SH-SY5Y (cell line): ENCODE results near the gene WNK2.

Experiments
- GATA2 ChIP-seq: IDR thresholded peaks from 2 replicates; pipeline ENCODE4 v1.6.1; 2011; ENCODE audit warnings: mild to moderate bottlenecking, low read depth, low read length
- GATA3 ChIP-seq: IDR thresholded peaks from 2 replicates; pipeline ENCODE4 v1.6.1; 2011; ENCODE audit warnings: low read depth, mild to moderate bottlenecking, low read length, moderate library complexity

DNA sequence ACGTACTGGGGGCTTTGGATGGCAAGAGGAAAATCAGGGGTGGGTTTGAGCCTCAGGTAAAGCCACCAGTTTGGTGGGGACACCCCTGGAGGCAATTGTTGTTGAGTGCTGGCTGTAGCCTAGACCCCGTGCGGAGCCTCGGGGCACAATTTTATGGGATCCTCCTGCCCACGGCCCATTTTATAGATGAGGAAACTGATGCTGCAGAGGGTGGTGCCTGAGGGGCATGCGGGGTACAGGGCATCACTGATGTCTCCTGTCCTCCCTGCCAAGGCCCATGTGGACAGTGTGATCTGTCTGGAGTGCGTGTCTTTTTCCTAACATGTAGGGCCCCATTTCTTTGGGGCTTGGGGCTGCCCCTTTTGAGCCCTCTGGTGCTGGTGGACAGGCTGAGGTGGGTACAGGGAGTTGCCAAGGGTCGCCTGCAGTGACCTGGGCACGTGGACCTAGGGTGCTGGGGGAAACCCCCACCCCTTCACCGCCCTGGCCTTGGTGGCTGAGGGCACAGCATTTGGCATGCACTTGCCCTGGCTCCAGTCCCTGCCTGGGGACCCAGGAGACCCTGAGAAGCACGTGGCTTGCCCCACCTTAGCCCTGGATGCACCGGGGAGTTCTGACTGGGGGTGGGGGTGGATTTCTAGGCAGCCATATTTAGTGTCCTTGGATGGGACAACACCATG lies 22.1 kb downstream of the WNK2 start:
- no peak for TF ChIP-seq GATA2
- no peak for TF ChIP-seq GATA3
